GM23248 (cell line): ENCODE results near the gene CALD1. TPM values are rescaled to one million over a fixed set of nuclear protein-coding genes. Genes with fewer than 3 reads are reported as not detected.
A peak's percentile ranks its signal among the peaks of the same experiment; 100 is the strongest.

Experiments used
- DNase-seq: peaks from one replicate; pipeline ENCODE4 v3.0.0-alpha.2; 2015
- H2AFZ ChIP-seq: fragments of 200-600 bp; sonication (generic); 2 replicates; pipeline ENCODE4 v1.6.1; 2016; ENCODE audit warnings: antibody characterized with exemption
- H3F3A ChIP-seq: fragments of 200-600 bp; sonication (generic); 2 replicates; pipeline ENCODE4 v1.6.1; 2016; ENCODE audit warnings: mild to moderate bottlenecking, antibody characterized with exemption, mixed run types; ENCODE audit not compliant: insufficient read depth
- H3K27ac ChIP-seq: fragments of 200-600 bp; sonication (generic); 2 replicates; pipeline ENCODE4 v1.5.1; 2016; ENCODE audit warnings: mild to moderate bottlenecking
- H3K27me3 ChIP-seq: fragments of 200-600 bp; sonication (generic); replicated peaks from 2 replicates; pipeline ENCODE4 v1.6.1; 2016; ENCODE audit warnings: mild to moderate bottlenecking; ENCODE audit not compliant: insufficient read depth
- H3K36me3 ChIP-seq: fragments of 200-600 bp; sonication (generic); 2 replicates; pipeline ENCODE4 v1.6.1; 2016; ENCODE audit warnings: low read depth, mild to moderate bottlenecking
- H3K4me1 ChIP-seq: fragments of 200-600 bp; sonication (generic); 2 replicates; pipeline ENCODE4 v1.6.1; 2016; ENCODE audit warnings: mild to moderate bottlenecking; ENCODE audit not compliant: insufficient read depth
- H3K4me2 ChIP-seq: fragments of 200-600 bp; sonication (generic); one replicate; pipeline ENCODE4 v1.6.1; 2016; ENCODE audit warnings: mild to moderate bottlenecking; ENCODE audit not compliant: unreplicated experiment
- H3K4me3 ChIP-seq: fragments of 200-600 bp; sonication (generic); 2 replicates; pipeline ENCODE4 v1.5.1; 2016; ENCODE audit warnings: mild to moderate bottlenecking
- H3K79me2 ChIP-seq: fragments of 200-600 bp; sonication (generic); 2 replicates; pipeline ENCODE4 v1.6.1; 2016; ENCODE audit warnings: mild to moderate bottlenecking; ENCODE audit not compliant: insufficient read depth
- H3K9ac ChIP-seq: fragments of 200-600 bp; sonication (generic); 2 replicates; pipeline ENCODE4 v1.6.1; 2016; ENCODE audit warnings: mild to moderate bottlenecking
- H3K9me2 ChIP-seq: fragments of 200-600 bp; sonication (generic); 2 replicates; pipeline ENCODE4 v1.6.1; 2016; ENCODE audit warnings: mixed run types, mild to moderate bottlenecking, moderate library complexity; ENCODE audit not compliant: insufficient read depth
- H3K9me3 ChIP-seq: fragments of 200-600 bp; sonication (generic); one replicate; pipeline ENCODE4 v1.6.1; 2017; ENCODE audit warnings: low read depth
- H4K20me1 ChIP-seq: fragments of 200-600 bp; sonication (generic); 2 replicates; pipeline ENCODE4 v1.6.0; 2016; ENCODE audit not compliant: insufficient read depth
- EZH2 ChIP-seq: fragments of 200-600 bp; sonication (generic); IDR thresholded peaks from 2 replicates; pipeline ENCODE4 v1.6.1; 2018; ENCODE audit warnings: antibody characterized with exemption, mild to moderate bottlenecking; ENCODE audit not compliant: insufficient read depth, poor library complexity, severe bottlenecking
- EZH2phosphoT487 ChIP-seq: fragments of 200-600 bp; sonication (generic); IDR thresholded peaks from 2 replicates; pipeline ENCODE4 v1.6.1; 2018; ENCODE audit warnings: antibody characterized with exemption, moderate library complexity, mild to moderate bottlenecking, low read depth; ENCODE audit not compliant: insufficient read depth
- WGBS, 2 experiments: methylation state at CpG; one replicate each; pipeline ENCODE4 v1.1.6; 2015 to 2017; ENCODE audit warnings: low lambda C conversion rate in 2 of 2, low coverage in 1 of 2; ENCODE audit errors: missing lambda C conversion rate in 2 of 2; 5-methylcytosine and 5-hydroxymethylcytosine counted together
- in situ Hi-C: fragments of 300-500 bp; cut with MboI; formaldehyde crosslinking; loops from 2 replicates; pipeline ENCODE4 v1.15.0; 2020
- polyA plus RNA-seq: library from polyadenylated mRNA; unstranded; fragments of >200 nt; fragmentation: Nextera tagmentation; extraction: Ambion mirVana; gene quantifications from 2 replicates; pipeline ENCODE4 v1.2.1, GENCODE V29; 2016
- total RNA-seq: library from RNA; depleted of rRNA; stranded (reverse); fragments of >200 nt; shearing (Covaris generic); gene quantifications from 2 replicates; pipeline ENCODE4 v1.2.3, GENCODE V29; 2014

CALD1 gene
- total and polyA plus RNA-seq, 2 experiments from 2014 or later: 698 to 1,687 TPM

- Histone ChIP-seq H4K20me1 (peaks cover 11% of the 10 kb centered on the region; the same call in 1 of the 2 replicates), H3K4me2 (peak overlapping the region; percentile 20), H3K36me3 (peaks cover 81% of the 10 kb centered on the region), H3K27ac (peak overlapping the region; percentile 4; the same call in 1 of the 2 replicates), H2AFZ (no peak overlapping the region), H3K9me2 (no peaks in the 10 kb centered on the region), H3K9ac (no peak overlapping the region), H3K4me1 (peaks cover 52% of the 10 kb centered on the region), H3K9me3 (no peaks in the 10 kb centered on the region), H3K79me2 (peaks cover 100% of the 10 kb centered on the region), H3F3A (peaks cover 72% of the 10 kb centered on the region), H3K4me3 (no peak overlapping the region), H3K27me3 (no peaks in the 10 kb centered on the region)
- 72 to 73% methylated on average over 5 of the region's 5 CpGs for WGBS, 2 experiments
- DNase-seq: no peak
- TF ChIP-seq EZH2phosphoT487 (no peak), EZH2 (no peak)
- in situ Hi-C loops: no loop called here
Measured at GRCh38 chr7:134799377-134799776, 19.9 kb downstream of the CALD1 start.

- Histone ChIP-seq H4K20me1 (peaks cover 12% of the 10 kb centered on the region; the same call in 1 of the 2 replicates), H3K27me3 (no peaks in the 10 kb centered on the region), H3K4me1 (peaks cover 64% of the 10 kb centered on the region), H3K4me2 (no peak overlapping the region), H2AFZ (no peak overlapping the region), H3K4me3 (no peak overlapping the region), H3K9me3 (no peaks in the 10 kb centered on the region), H3F3A (peaks cover 73% of the 10 kb centered on the region), H3K9ac (no peak overlapping the region), H3K9me2 (no peaks in the 10 kb centered on the region), H3K27ac (0 out of 2 replicates have a peak overlapping the region, but pooled peaks have one; percentile 9), H3K36me3 (peaks cover 73% of the 10 kb centered on the region), H3K79me2 (peaks cover 100% of the 10 kb centered on the region)
- in situ Hi-C loops: no loop called here
- 96 to 99% methylated on average over 4 of the region's 4 CpGs for WGBS, 2 experiments
- no peak for DNase-seq
- TF ChIP-seq EZH2 (no peak), EZH2phosphoT487 (no peak)
Measured at GRCh38 chr7:134802762-134803161, 23.3 kb downstream of the CALD1 start.

GRCh38 chr7:134804351-134804750 is 24.9 kb downstream of the CALD1 start:
- peaks cover 74% of the 10 kb centered on the region for H3F3A ChIP-seq
- H3K4me2 ChIP-seq: peak overlapping the region; percentile 75
- DNase-seq: peak; percentile 53
- H3K36me3 ChIP-seq: peaks cover 64% of the 10 kb centered on the region
- H3K79me2 ChIP-seq: peaks cover 100% of the 10 kb centered on the region
- peak overlapping the region; percentile 52 for H3K27ac ChIP-seq
- H3K4me1 ChIP-seq: peaks cover 56% of the 10 kb centered on the region
- peaks cover 3% of the 10 kb centered on the region; the same call in 1 of the 2 replicates for H4K20me1 ChIP-seq
- no peaks in the 10 kb centered on the region for H3K9me3 ChIP-seq
- WGBS, 2 experiments: 70 to 73% methylated on average over 2 of the region's 2 CpGs
- no peaks in the 10 kb centered on the region for H3K9me2 ChIP-seq
- TF ChIP-seq EZH2 (no peak), EZH2phosphoT487 (no peak)
- no peak overlapping the region for H3K9ac ChIP-seq
- H2AFZ ChIP-seq: no peak overlapping the region
- in situ Hi-C loops: no loop called here
- H3K4me3 ChIP-seq: peak overlapping the region; percentile 34
- no peaks in the 10 kb centered on the region for H3K27me3 ChIP-seq

- 73 to 76% methylated on average over 3 of the region's 3 CpGs for WGBS, 2 experiments
- Histone ChIP-seq H3K79me2 (peaks cover 100% of the 10 kb centered on the region), H3K9me2 (no peaks in the 10 kb centered on the region), H3K36me3 (peaks cover 63% of the 10 kb centered on the region), H3K9me3 (no peaks in the 10 kb centered on the region), H3K4me3 (peak overlapping the region; percentile 34), H3K27me3 (no peaks in the 10 kb centered on the region), H4K20me1 (peaks cover 3% of the 10 kb centered on the region; the same call in 1 of the 2 replicates), H2AFZ (no peak overlapping the region), H3K27ac (peak overlapping the region; percentile 52), H3K9ac (no peak overlapping the region), H3F3A (peaks cover 74% of the 10 kb centered on the region), H3K4me2 (peak overlapping the region; percentile 75), H3K4me1 (peaks cover 56% of the 10 kb centered on the region)
- DNase-seq: no peak
- in situ Hi-C loops: no loop called here
- no peak for TF ChIP-seq EZH2phosphoT487
- TF ChIP-seq EZH2: no peak
Measured at GRCh38 chr7:134804854-134805253, 25.4 kb downstream of the CALD1 start.
